Measurements from ENCODE around the gene AFG3L2. TPM values are rescaled to one million over a fixed set of nuclear protein-coding genes. Genes with fewer than 3 reads are reported as not detected.

Gene AFG3L2
- total and polyA plus RNA-seq, 10 of the 15 experiments (the other 5 are each of a cell fraction or from before 2014, with no cell fraction given): 21.0 to 72.7 (median 57.7) TPM

DNA sequence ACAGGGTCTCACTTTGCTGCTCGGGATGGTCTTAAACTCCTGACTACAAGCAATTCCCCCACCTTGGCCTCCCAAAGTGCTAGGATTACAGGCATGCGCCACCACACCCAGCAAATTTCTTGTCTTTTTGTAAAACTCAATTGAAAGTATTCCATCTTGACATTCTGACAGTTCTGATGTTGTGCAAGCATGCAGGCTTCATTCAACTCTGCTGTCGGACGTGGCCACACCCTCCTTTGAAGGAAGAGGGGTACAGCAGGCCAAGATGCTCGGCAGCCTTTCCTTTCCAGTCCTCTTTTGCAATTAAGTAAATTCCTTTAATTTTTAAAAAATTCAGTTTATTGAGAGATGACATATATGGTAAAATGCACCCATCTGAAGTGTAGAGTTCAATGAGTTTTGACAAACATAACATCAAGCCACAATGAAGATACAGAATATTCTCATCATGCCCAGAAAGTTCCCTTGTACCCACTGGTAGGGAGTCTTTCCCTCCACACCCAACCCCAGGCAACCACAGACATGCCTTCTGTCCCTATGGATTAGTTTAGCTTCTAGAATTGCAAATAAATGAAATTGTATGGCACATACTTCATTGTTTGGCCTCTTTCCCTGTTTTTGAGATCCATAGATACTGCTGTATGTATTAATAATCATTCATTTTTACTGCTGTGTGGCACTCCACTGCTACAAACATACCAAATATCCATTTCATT is 35.9 kb downstream of the AFG3L2 start (continued):
- TF ChIP-seq, protein P1, sequence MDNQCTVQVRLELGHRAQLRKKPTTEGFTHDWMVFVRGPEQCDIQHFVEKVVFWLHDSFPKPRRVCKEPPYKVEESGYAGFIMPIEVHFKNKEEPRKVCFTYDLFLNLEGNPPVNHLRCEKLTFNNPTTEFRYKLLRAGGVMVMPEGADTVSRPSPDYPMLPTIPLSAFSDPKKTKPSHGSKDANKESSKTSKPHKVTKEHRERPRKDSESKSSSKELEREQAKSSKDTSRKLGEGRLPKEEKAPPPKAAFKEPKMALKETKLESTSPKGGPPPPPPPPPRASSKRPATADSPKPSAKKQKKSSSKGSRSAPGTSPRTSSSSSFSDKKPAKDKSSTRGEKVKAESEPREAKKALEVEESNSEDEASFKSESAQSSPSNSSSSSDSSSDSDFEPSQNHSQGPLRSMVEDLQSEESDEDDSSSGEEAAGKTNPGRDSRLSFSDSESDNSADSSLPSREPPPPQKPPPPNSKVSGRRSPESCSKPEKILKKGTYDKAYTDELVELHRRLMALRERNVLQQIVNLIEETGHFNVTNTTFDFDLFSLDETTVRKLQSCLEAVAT (IDR thresholded peaks at IDR 0.05): no peak

DNA sequence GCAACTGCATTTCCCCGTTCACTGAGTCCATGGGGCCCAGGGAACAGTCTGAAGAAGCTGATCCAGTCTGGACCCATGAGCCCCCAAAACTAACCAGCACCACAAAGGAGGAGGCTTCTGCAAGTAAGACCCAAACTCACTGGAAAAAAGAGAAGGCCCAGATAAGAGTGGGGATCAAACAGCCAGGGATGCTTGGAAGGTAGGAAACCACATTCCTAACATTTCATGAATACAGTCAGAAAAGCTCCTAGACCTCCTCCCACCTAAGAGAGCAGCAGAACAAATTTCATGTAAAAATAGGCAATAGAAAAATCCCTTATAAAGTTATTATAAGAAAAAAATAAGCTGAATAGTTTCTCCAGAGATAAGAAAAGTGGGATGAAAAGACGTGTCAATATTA is 38.6 kb downstream of the AFG3L2 start:
- ChIA-PET RAD21 (ENCODE audit: unreplicated experiment) (no interaction called here), SMC1A (ENCODE audit: uncharacterized antibody, unreplicated experiment) (no interaction called here), CTCF (interaction anchor here (1.1 to 3.1 kb wide), 3 partner anchors 10 to 66 kb away, joined by 3 to 20 read pairs (median 4); partner anchors contain the start of gene AFG3L2), POLR2A (no interaction called here)
- H3K79me2 ChIP-seq (ENCODE audit: control insufficient read depth, insufficient read depth, low read length): no peaks in the 10 kb centered on the region
- no peaks in the 10 kb centered on the region for H4K20me1 ChIP-seq (ENCODE audit: control insufficient read depth, insufficient read depth)
- H3K4me2 ChIP-seq (ENCODE audit: control insufficient read depth, insufficient read depth): no peak overlapping the region
- H3K9me3 ChIP-seq (replicated peaks; ENCODE audit: control insufficient read depth, insufficient read depth, low read length): no peaks in the 10 kb centered on the region
- H3K9ac ChIP-seq (ENCODE audit: control insufficient read depth, insufficient read depth, low read length): no peak overlapping the region
- no peaks in the 10 kb centered on the region for H3K27me3 ChIP-seq (replicated peaks in 1 of 2; ENCODE audit: control insufficient read depth in 2 of 2, insufficient read depth in 2 of 2, low read length in 1 of 2)
- no peak overlapping the region for H3K4me3 ChIP-seq
- no TSS peak for BruUV-seq (replicated peaks)
- WGBS (ENCODE audit: insufficient coverage, insufficient replicate concordance, low lambda C conversion rate, missing lambda C conversion rate): 100% methylated on average over 2 of the region's 2 CpGs
- H3K27ac ChIP-seq (ENCODE audit: control insufficient read depth, insufficient read depth): no peak overlapping the region
- in situ Hi-C loops (cut with MboI) (no loop called here), intact Hi-C loops (cut with micrococcal nuclease; ENCODE audit: unreplicated experiment) (no loop called here)
- ATAC-seq (no peak), FAIRE-seq (no peak), DNase-seq (ENCODE audit: low read depth, low spot score) (no peak)
- TF ChIP-seq SMARCA5 (IDR thresholded peaks at IDR 0.05) (no peak), MYB (IDR thresholded peaks at IDR 0.05; ENCODE audit: borderline replicate concordance, low read depth, low read length) (no peak), ZNF217 (IDR thresholded peaks at IDR 0.05) (no peak), HCFC1 (IDR thresholded peaks at IDR 0.05; ENCODE audit: low read length) (no peak)
- TF ChIP-seq, protein P2, sequence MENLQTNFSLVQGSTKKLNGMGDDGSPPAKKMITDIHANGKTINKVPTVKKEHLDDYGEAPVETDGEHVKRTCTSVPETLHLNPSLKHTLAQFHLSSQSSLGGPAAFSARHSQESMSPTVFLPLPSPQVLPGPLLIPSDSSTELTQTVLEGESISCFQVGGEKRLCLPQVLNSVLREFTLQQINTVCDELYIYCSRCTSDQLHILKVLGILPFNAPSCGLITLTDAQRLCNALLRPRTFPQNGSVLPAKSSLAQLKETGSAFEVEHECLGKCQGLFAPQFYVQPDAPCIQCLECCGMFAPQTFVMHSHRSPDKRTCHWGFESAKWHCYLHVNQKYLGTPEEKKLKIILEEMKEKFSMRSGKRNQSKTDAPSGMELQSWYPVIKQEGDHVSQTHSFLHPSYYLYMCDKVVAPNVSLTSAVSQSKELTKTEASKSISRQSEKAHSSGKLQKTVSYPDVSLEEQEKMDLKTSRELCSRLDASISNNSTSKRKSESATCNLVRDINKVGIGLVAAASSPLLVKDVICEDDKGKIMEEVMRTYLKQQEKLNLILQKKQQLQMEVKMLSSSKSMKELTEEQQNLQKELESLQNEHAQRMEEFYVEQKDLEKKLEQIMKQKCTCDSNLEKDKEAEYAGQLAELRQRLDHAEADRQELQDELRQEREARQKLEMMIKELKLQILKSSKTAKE (IDR thresholded peaks at IDR 0.05; ENCODE audit: low read depth, poor library complexity, severe bottlenecking): no peak
- TF ChIP-seq, protein P3, sequence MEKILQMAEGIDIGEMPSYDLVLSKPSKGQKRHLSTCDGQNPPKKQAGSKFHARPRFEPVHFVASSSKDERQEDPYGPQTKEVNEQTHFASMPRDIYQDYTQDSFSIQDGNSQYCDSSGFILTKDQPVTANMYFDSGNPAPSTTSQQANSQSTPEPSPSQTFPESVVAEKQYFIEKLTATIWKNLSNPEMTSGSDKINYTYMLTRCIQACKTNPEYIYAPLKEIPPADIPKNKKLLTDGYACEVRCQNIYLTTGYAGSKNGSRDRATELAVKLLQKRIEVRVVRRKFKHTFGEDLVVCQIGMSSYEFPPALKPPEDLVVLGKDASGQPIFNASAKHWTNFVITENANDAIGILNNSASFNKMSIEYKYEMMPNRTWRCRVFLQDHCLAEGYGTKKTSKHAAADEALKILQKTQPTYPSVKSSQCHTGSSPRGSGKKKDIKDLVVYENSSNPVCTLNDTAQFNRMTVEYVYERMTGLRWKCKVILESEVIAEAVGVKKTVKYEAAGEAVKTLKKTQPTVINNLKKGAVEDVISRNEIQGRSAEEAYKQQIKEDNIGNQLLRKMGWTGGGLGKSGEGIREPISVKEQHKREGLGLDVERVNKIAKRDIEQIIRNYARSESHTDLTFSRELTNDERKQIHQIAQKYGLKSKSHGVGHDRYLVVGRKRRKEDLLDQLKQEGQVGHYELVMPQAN (conservative IDR thresholded peaks at IDR 0.05): no peak
- H2AFZ ChIP-seq (ENCODE audit: control insufficient read depth, low read depth, low read length): no peak overlapping the region
- H3K36me3 ChIP-seq (ENCODE audit: control insufficient read depth in 2 of 2, insufficient read depth in 2 of 2, low read length in 1 of 2): peaks cover 8 to 21% of the 10 kb centered on the region in 2 experiments; a peak in 3 of 4 replicates
- H3K4me1 ChIP-seq (ENCODE audit: control insufficient read depth, insufficient read depth, low read length): no peaks in the 10 kb centered on the region

Data from GM12878 (cell line).